KG1 (cell line): ENCODE data around the gene UBE2L6.
"Not testable (repeated sequence)": the region's sequence is repeated elsewhere in the genome, so short reads cannot be mapped to it uniquely, and the experiment has no call there.

ENCODE experiments used
- DNase-seq: peaks from one replicate; lab custom pipeline; 2025; lab: John Stamatoyannopoulos, UW

The UBE2L6 gene

GRCh38 chr11:57566905-57567514 is 462 bp downstream of the UBE2L6 start:
- DNase-seq: no peak

GRCh38 chr11:57566005-57566904 is 1.2 kb downstream of the UBE2L6 start:
- DNase-seq: peak; percentile 61

- no peak for DNase-seq
Measured at GRCh38 chr11:57562596-57562995, 4.9 kb downstream of the UBE2L6 start.

GRCh38 chr11:57560146-57560545 is 7.3 kb downstream of the UBE2L6 start:
- no peak for DNase-seq

GRCh38 chr11:57556041-57556440 is 11.4 kb downstream of the UBE2L6 start:
- no peak for DNase-seq

GRCh38 chr11:57555393-57555792 is 12.1 kb downstream of the UBE2L6 start:
- no peak for DNase-seq

GRCh38 chr11:57552479-57552878 is 15.0 kb downstream of the UBE2L6 start:
- no peak for DNase-seq

GRCh38 chr11:57551941-57552340 is 15.5 kb downstream of the UBE2L6 start:
- no peak for DNase-seq

- DNase-seq: no peak
Measured at GRCh38 chr11:57549983-57550382, 17.5 kb downstream of the UBE2L6 start.

- DNase-seq: no peak
Measured at GRCh38 chr11:57547854-57548377, 19.6 kb downstream of the UBE2L6 start.

GRCh38 chr11:57546869-57547475 is 20.5 kb downstream of the UBE2L6 start:
- DNase-seq: no peak

GRCh38 chr11:57546451-57546850 is 21.0 kb downstream of the UBE2L6 start:
- DNase-seq: no peak

GRCh38 chr11:57545883-57546282 is 21.6 kb downstream of the UBE2L6 start:
- DNase-seq: no peak

GRCh38 chr11:57544566-57544965 is 22.9 kb downstream of the UBE2L6 start:
- DNase-seq: no peak

- no peak for DNase-seq
Measured at GRCh38 chr11:57543593-57543992, 23.9 kb downstream of the UBE2L6 start.

GRCh38 chr11:57542582-57542981 is 24.9 kb downstream of the UBE2L6 start:
- no peak for DNase-seq

GRCh38 chr11:57541169-57541568 is 26.3 kb downstream of the UBE2L6 start:
- DNase-seq: no peak

GRCh38 chr11:57539342-57539741 is 28.1 kb downstream of the UBE2L6 start:
- DNase-seq: no peak

- no peak for DNase-seq
Measured at GRCh38 chr11:57536947-57537619, 30.4 kb downstream of the UBE2L6 start, which contains the start of gene SMTNL1. Gene SMTNL1 (plus strand): TSS chr11:57537595. CDS start chr11:57542643, 5,048 bp downstream.

- not testable (repeated sequence) for DNase-seq
Measured at GRCh38 chr11:57534449-57534848, 33.0 kb downstream of the UBE2L6 start.

- DNase-seq: peak; percentile 99
Measured at GRCh38 chr11:57530596-57531507, 36.6 kb downstream of the UBE2L6 start, which contains the start of gene TIMM10. Gene TIMM10 (minus strand): TSS chr11:57530754. CDS start chr11:57530189, 565 bp downstream.
